SK-N-SH treated with all-trans-retinoic acid at 6 μM for 48 hours (cell line): ENCODE data around the gene HOXD3.

Experiments used
- ARNTL ChIP-seq: fragments of 450-650 bp; formaldehyde crosslinking; IDR thresholded peaks from 2 replicates; pipeline ENCODE4 v1.5.0; 2020; ENCODE audit warnings: low read depth, mild to moderate bottlenecking, moderate library complexity, borderline replicate concordance
- ISL1 ChIP-seq: fragments of 250-450 bp; sonication (Bioruptor Pico); IDR thresholded peaks from 2 replicates; pipeline ENCODE4 v2.1.2; 2022; ENCODE audit warnings: mild to moderate bottlenecking, moderate library complexity
- RARB ChIP-seq: fragments of 250-450 bp; sonication (Bioruptor Pico); IDR thresholded peaks from 2 replicates; pipeline ENCODE4 v1.8.0; 2021; ENCODE audit warnings: mild to moderate bottlenecking, moderate library complexity
- TOX ChIP-seq: fragments of 250-450 bp; sonication (Bioruptor Pico); IDR thresholded peaks from 2 replicates; pipeline ENCODE4 v1.8.0; 2021; ENCODE audit warnings: mild to moderate bottlenecking, moderate library complexity, borderline replicate concordance
- ZFP3 ChIP-seq: fragments of 250-450 bp; sonication (Bioruptor Pico); IDR thresholded peaks from 2 replicates; pipeline ENCODE4 v1.5.0; 2020; ENCODE audit warnings: mild to moderate bottlenecking, moderate library complexity
- ZFP30 ChIP-seq: fragments of 450-650 bp; formaldehyde crosslinking; IDR thresholded peaks from 2 replicates; pipeline ENCODE4 v1.5.0; 2022; ENCODE audit warnings: mild to moderate bottlenecking, moderate library complexity
- TF ChIP-seq, protein P1 (sequence below): fragments of 250-450 bp; sonication (Bioruptor Pico); IDR thresholded peaks from 2 replicates; pipeline ENCODE4 v1.8.0; 2021; ENCODE audit warnings: low read depth, mild to moderate bottlenecking, moderate library complexity, borderline replicate concordance

GRCh38 chr2:176139661-176140512 lies 17.2 kb upstream of the HOXD3 start:
- no peak for TF ChIP-seq ZFP30
- no peak for TF ChIP-seq RARB (CRISPR knock-in tag)
- no peak for TF ChIP-seq TOX (CRISPR knock-in tag)
- no peak for TF ChIP-seq ARNTL (CRISPR knock-in tag)
- TF ChIP-seq, protein P1, sequence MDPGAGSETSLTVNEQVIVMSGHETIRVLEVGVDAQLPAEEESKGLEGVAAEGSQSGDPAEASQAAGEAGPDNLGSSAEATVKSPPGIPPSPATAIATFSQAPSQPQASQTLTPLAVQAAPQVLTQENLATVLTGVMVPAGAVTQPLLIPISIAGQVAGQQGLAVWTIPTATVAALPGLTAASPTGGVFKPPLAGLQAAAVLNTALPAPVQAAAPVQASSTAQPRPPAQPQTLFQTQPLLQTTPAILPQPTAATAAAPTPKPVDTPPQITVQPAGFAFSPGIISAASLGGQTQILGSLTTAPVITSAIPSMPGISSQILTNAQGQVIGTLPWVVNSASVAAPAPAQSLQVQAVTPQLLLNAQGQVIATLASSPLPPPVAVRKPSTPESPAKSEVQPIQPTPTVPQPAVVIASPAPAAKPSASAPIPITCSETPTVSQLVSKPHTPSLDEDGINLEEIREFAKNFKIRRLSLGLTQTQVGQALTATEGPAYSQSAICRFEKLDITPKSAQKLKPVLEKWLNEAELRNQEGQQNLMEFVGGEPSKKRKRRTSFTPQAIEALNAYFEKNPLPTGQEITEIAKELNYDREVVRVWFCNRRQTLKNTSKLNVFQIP (CRISPR knock-in tag) = no peak
- TF ChIP-seq ISL1 (CRISPR knock-in tag) = no peak
- no peak for TF ChIP-seq ZFP3 (CRISPR knock-in tag)
